ENCODE results near the gene FAM53B.

Gene FAM53B

GRCh38 chr10:124725791-124726190, 18.4 kb downstream of the FAM53B start:
- no peak for DNase-seq

GRCh38 chr10:124725171-124725631, 19.0 kb downstream of the FAM53B start:
- no peak for DNase-seq

- DNase-seq, result no peak
These were observed 19.7 kb downstream of the FAM53B start for GRCh38 chr10:124724279-124725027.

GRCh38 chr10:124723826-124724225, 20.4 kb downstream of the FAM53B start:
- DNase-seq, result no peak

- no peak for DNase-seq
These were observed 21.1 kb downstream of the FAM53B start for GRCh38 chr10:124722798-124723783.

- DNase-seq, result no peak
These were observed 22.7 kb downstream of the FAM53B start for GRCh38 chr10:124721330-124722045.

GRCh38 chr10:124719213-124719851, 24.8 kb downstream of the FAM53B start:
- DNase-seq, result no peak

GRCh38 chr10:124717911-124718741, 26.1 kb downstream of the FAM53B start:
- DNase-seq, result peak in 1 of 2 experiments; percentile 66

- DNase-seq, result no peak
These were observed 27.0 kb downstream of the FAM53B start for GRCh38 chr10:124717041-124717757.

GRCh38 chr10:124716369-124716768, 27.8 kb downstream of the FAM53B start:
- no peak for DNase-seq

GRCh38 chr10:124715439-124715838, 28.7 kb downstream of the FAM53B start:
- DNase-seq, result no peak

- DNase-seq, result peak in 1 of 2 experiments; percentile 21
These were observed 30.4 kb downstream of the FAM53B start for GRCh38 chr10:124713679-124714255.

- DNase-seq, result no peak
These were observed 31.3 kb downstream of the FAM53B start for GRCh38 chr10:124712704-124713407.

GRCh38 chr10:124711145-124711544, 33.0 kb downstream of the FAM53B start:
- no peak for DNase-seq

GRCh38 chr10:124710266-124710881, 33.8 kb downstream of the FAM53B start:
- DNase-seq, result no peak

GRCh38 chr10:124709861-124710260, 34.3 kb downstream of the FAM53B start:
- DNase-seq, result no peak

- DNase-seq, result no peak
These were observed 35.2 kb downstream of the FAM53B start for GRCh38 chr10:124708922-124709520.

GRCh38 chr10:124708246-124708779, 35.9 kb downstream of the FAM53B start:
- DNase-seq, result no peak

GRCh38 chr10:124707551-124707950, 36.6 kb downstream of the FAM53B start:
- no peak for DNase-seq

Measured in NCI-H524 (cell line).